IPS DF 6.9 (cell line): ENCODE data around the gene TRPM3.
A peak's percentile ranks its signal among the peaks of the same experiment; 100 is the strongest.

Experiments
- DNase-seq: peaks from one replicate; pipeline ENCODE4 v3.0.0-alpha.2; 2013; ENCODE audit warnings: low read depth, low spot score
- H3K27ac ChIP-seq: one replicate; pipeline ENCODE4 v1.5.1; 2013; ENCODE audit warnings: low read length, control low read depth
- H3K27me3 ChIP-seq: 2 replicates; pipeline ENCODE4 v1.6.1; 2013; ENCODE audit warnings: mild to moderate bottlenecking, low read length; ENCODE audit not compliant: control insufficient read depth, insufficient read depth
- H3K36me3 ChIP-seq: 2 replicates; pipeline ENCODE4 v1.6.1; 2013; ENCODE audit warnings: low read length; ENCODE audit not compliant: control insufficient read depth, insufficient read depth
- H3K4me1 ChIP-seq: 2 replicates; pipeline ENCODE4 v1.6.1; 2013; ENCODE audit warnings: low read length; ENCODE audit not compliant: control insufficient read depth, insufficient read depth
- H3K4me3 ChIP-seq: 2 replicates; pipeline ENCODE4 v1.5.1; 2013; ENCODE audit warnings: mild to moderate bottlenecking, low read length
- H3K9me3 ChIP-seq: 2 replicates; pipeline ENCODE4 v1.6.1; 2013; ENCODE audit warnings: low read length, inconsistent platforms; ENCODE audit not compliant: control insufficient read depth, insufficient read depth
- WGBS: extraction: QIAGEN DNeasy Blood & Tissue Kit; methylation state at CpG from one replicate; pipeline ENCODE4 v1.1.7; 2013; ENCODE audit warnings: mixed read lengths, missing lambda C conversion rate; ENCODE audit not compliant: insufficient read length, insufficient coverage; 5-methylcytosine and 5-hydroxymethylcytosine counted together

Gene TRPM3

DNA sequence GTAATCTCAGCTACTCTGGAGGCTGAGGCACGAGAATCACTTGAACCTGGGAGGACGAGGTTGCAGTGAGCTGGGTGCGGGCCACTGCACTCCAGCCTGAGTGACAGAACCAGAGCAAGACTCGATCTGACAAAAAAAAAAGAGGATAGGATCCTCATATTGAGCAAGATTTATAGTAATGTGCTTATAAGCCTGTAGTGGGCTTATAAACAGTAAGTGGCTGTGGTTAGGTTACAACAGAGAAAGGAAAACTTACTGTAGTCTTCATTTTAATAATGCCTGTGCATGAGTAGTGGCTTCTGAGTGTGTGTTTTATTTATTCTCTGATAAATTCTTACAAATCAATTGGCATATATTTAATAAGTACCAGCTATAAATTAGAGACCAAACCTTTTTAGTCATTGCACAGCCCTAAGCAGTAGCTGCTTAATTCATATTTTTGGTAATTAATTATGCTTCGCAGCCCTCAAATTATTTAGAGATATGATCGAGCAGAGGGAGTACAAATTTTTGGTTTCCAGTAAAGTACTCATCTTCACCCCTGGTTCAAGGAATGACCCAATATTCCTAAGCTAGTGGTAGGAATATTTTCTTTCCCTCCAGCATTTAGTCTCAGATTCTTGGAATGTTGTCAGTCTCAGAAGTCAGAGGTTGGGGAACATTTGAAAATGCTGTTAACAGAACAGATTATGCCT lies 633.2 kb downstream of the TRPM3 start:
- H3K9me3 ChIP-seq: no peaks in the 10 kb centered on the region
- no CpG with 5 or more reads among the region's 6 CpGs for WGBS
- H3K27me3 ChIP-seq: no peaks in the 10 kb centered on the region
- H3K4me3 ChIP-seq: no peak overlapping the region
- H3K36me3 ChIP-seq: no peaks in the 10 kb centered on the region
- H3K27ac ChIP-seq: no peak overlapping the region
- H3K4me1 ChIP-seq: no peaks in the 10 kb centered on the region
- no peak for DNase-seq

DNA sequence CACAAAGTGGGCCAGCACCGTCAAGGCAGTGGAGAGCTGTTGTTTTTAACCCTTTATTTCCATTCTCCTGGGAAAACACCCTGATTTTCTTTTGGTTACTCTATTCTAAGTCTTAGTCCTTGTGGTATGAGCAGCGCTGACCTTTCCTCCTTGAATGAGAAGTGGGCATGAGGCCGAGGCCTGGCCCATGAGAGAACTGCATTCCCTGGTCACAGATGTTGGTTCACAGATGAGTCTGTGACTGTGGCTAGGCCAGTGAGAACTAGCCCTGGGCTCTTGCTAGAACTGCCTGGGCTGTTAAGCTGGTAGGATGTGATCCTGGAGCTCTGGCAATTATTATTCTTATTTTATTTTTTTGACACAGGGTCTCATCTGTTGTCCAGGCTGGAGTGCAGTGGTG lies 635.3 kb downstream of the TRPM3 start:
- Histone ChIP-seq H3K36me3 (no peaks in the 10 kb centered on the region), H3K27ac (no peak overlapping the region), H3K27me3 (no peaks in the 10 kb centered on the region), H3K9me3 (no peaks in the 10 kb centered on the region), H3K4me1 (no peaks in the 10 kb centered on the region), H3K4me3 (no peak overlapping the region)
- DNase-seq: no peak
- no CpG with 5 or more reads among the region's 3 CpGs for WGBS

- Histone ChIP-seq H3K9me3 (no peaks in the 10 kb centered on the region), H3K4me1 (no peaks in the 10 kb centered on the region), H3K27me3 (no peaks in the 10 kb centered on the region), H3K27ac (no peak overlapping the region), H3K4me3 (no peak overlapping the region), H3K36me3 (no peaks in the 10 kb centered on the region)
- DNase-seq: no peak
- no CpG with 5 or more reads among the region's 5 CpGs for WGBS
Observed at GRCh38 chr9:70485273-70485858, 636.1 kb downstream of the TRPM3 start.

GRCh38 chr9:70484232-70485130 lies 636.9 kb downstream of the TRPM3 start:
- Histone ChIP-seq H3K36me3 (no peaks in the 10 kb centered on the region), H3K4me1 (peaks cover 2% of the 10 kb centered on the region; the same call in 1 of the 2 replicates), H3K9me3 (no peaks in the 10 kb centered on the region), H3K4me3 (no peak overlapping the region), H3K27ac (no peak overlapping the region), H3K27me3 (no peaks in the 10 kb centered on the region)
- no CpG with 5 or more reads among the region's 8 CpGs for WGBS
- peak; percentile 41 for DNase-seq

- no CpG with 5 or more reads among the region's 1 CpG for WGBS
- Histone ChIP-seq H3K9me3 (no peaks in the 10 kb centered on the region), H3K36me3 (no peaks in the 10 kb centered on the region), H3K4me3 (no peak overlapping the region), H3K27me3 (no peaks in the 10 kb centered on the region), H3K4me1 (peaks cover 4% of the 10 kb centered on the region; the same call in 1 of the 2 replicates), H3K27ac (no peak overlapping the region)
- no peak for DNase-seq
Observed at GRCh38 chr9:70481471-70481870, 640.0 kb downstream of the TRPM3 start.

DNA sequence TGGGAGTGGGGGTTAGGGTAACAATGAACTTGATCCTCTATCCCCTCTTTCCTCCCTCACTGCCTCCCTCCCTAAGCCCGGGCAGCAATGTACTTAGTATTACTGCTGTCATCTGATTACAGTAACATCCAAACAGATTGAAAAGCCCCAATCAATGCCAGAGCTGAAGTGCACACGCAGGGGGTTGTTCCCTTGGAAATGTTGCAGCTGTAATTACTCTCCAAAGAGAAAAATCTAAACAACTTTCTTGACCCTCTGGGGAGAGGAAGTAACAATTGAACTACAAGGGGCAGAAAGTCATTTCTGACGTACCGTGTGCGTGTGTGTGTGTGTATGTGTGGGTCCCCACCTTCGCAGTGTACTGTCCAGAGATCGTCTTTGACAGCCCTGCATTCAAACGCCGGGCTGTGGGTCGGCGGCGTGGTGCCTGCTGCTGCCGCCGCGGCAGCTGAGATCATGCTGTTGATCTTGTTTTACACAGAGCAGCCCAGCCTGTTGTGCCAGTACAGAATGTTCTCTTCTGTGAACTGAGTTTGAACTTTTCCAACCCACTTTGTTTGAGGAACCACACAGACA lies 640.9 kb downstream of the TRPM3 start:
- no peak overlapping the region for H3K4me3 ChIP-seq
- H3K9me3 ChIP-seq: no peaks in the 10 kb centered on the region
- WGBS: no CpG with 5 or more reads among the region's 15 CpGs
- H3K36me3 ChIP-seq: no peaks in the 10 kb centered on the region
- DNase-seq: no peak
- no peak overlapping the region for H3K27ac ChIP-seq
- H3K4me1 ChIP-seq: peaks cover 4% of the 10 kb centered on the region; the same call in 1 of the 2 replicates
- no peaks in the 10 kb centered on the region for H3K27me3 ChIP-seq

DNA sequence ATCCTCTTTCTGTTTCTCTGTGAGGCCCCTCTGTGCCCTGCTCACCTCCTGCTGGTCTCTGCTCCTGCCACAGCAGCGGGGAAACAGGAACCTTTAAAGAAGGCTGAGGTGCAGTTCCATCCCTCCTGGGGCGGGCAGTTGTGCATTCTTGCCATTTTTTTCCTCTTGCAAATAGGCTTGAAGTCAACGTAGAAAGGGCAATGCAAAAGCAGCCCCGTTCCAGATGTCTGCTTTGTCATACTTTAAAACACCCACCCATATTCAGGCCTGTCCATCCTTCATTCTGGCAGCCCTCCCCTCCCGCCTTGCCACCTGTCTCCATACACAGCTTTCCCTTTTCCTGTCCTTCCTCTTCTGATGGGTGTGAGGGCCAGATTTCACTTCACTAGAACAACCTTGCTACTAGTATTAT lies 641.5 kb downstream of the TRPM3 start:
- Histone ChIP-seq H3K27ac (no peak overlapping the region), H3K9me3 (no peaks in the 10 kb centered on the region), H3K4me3 (no peak overlapping the region)

More for the DNA sequence above, 641.5 kb downstream of the TRPM3 start:
- WGBS: no CpG with 5 or more reads among the region's 5 CpGs
- DNase-seq: no peak
- H3K27me3 ChIP-seq: no peaks in the 10 kb centered on the region
- H3K4me1 ChIP-seq: peaks cover 4% of the 10 kb centered on the region; the same call in 1 of the 2 replicates
- H3K36me3 ChIP-seq: no peaks in the 10 kb centered on the region
